Measurements from ENCODE around the gene JAKMIP1. TPM values are rescaled to one million over a fixed set of nuclear protein-coding genes. Genes with fewer than 3 reads are reported as not detected.

The JAKMIP1 gene
- polyA plus RNA-seq, 3 donors, result 0.08 TPM; not detected in 2

GRCh38 chr4:6017800-6018199 lies 182.5 kb downstream of the JAKMIP1 start:
- Mint-ChIP-seq H3K36me3 (no peaks in the 10 kb centered on the region), H3K27me3 (ENCODE audit: low read depth in 3 of 3) (peaks cover 2 to 4% (median 4%) of the 10 kb centered on the region in 3 donors), H3K27ac (no peak overlapping the region), H3K4me1 (no peaks in the 10 kb centered on the region), H3K9me3 (no peaks in the 10 kb centered on the region), H3K4me3 (no peak overlapping the region)
- no peaks in the 10 kb centered on the region for H3K9me3 ChIP-seq (replicated peaks in 1 of 2; ENCODE audit: control insufficient read depth in 1 of 2, insufficient read depth in 1 of 2, low read length in 2 of 2)
- H3K36me3 ChIP-seq (replicated peaks in 1 of 2; ENCODE audit: control insufficient read depth in 1 of 2, insufficient read depth in 2 of 2, low read length in 2 of 2), result no peaks in the 10 kb centered on the region
- H3K79me2 ChIP-seq (ENCODE audit: insufficient read depth, low read length), result no peaks in the 10 kb centered on the region
- no peak overlapping the region for H3K4me3 ChIP-seq (replicated peaks in 1 of 3; ENCODE audit: low read depth in 2 of 3, low read length in 3 of 3)
- no peak overlapping the region for H3K4me2 ChIP-seq (replicated peaks; ENCODE audit: extremely low read depth, low read length, poor library complexity, severe bottlenecking)
- TF ChIP-seq, protein P1, sequence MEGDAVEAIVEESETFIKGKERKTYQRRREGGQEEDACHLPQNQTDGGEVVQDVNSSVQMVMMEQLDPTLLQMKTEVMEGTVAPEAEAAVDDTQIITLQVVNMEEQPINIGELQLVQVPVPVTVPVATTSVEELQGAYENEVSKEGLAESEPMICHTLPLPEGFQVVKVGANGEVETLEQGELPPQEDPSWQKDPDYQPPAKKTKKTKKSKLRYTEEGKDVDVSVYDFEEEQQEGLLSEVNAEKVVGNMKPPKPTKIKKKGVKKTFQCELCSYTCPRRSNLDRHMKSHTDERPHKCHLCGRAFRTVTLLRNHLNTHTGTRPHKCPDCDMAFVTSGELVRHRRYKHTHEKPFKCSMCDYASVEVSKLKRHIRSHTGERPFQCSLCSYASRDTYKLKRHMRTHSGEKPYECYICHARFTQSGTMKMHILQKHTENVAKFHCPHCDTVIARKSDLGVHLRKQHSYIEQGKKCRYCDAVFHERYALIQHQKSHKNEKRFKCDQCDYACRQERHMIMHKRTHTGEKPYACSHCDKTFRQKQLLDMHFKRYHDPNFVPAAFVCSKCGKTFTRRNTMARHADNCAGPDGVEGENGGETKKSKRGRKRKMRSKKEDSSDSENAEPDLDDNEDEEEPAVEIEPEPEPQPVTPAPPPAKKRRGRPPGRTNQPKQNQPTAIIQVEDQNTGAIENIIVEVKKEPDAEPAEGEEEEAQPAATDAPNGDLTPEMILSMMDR (IDR thresholded peaks at IDR 0.05), result no peak
- H3K27ac ChIP-seq (ENCODE audit: low read depth in 1 of 2, low read length in 2 of 2), result no peak overlapping the region
- H4K20me1 ChIP-seq (ENCODE audit: insufficient read depth, low read length), result no peaks in the 10 kb centered on the region
- no peaks in the 10 kb centered on the region for H3K4me1 ChIP-seq (ENCODE audit: control insufficient read depth in 1 of 2, insufficient read depth in 2 of 2, low read length in 2 of 2)
- DNase-seq, result no peak
- intact Hi-C loops (cut with micrococcal nuclease), result no loop called here
- no peaks in the 10 kb centered on the region for H3K27me3 ChIP-seq (ENCODE audit: control insufficient read depth in 2 of 2, insufficient read depth in 2 of 2, low read length in 2 of 2)
- WGBS (ENCODE audit: insufficient coverage), result 90% methylated on average over 11 of the region's 11 CpGs
- H2AFZ ChIP-seq (ENCODE audit: insufficient read depth, low read depth, low read length, poor library complexity, severe bottlenecking), result no peak overlapping the region
- no peak overlapping the region for H3K9ac ChIP-seq (ENCODE audit: insufficient read depth, low read length, poor library complexity, severe bottlenecking)

- Mint-ChIP-seq H3K9me3 (no peaks in the 10 kb centered on the region), H3K27ac (no peak overlapping the region), H3K4me1 (no peaks in the 10 kb centered on the region), H3K36me3 (no peaks in the 10 kb centered on the region), H3K4me3 (no peak overlapping the region), H3K27me3 (ENCODE audit: low read depth in 3 of 3) (peaks cover 2 to 4% (median 3%) of the 10 kb centered on the region in 3 donors)
- Histone ChIP-seq H4K20me1 (ENCODE audit: insufficient read depth, low read length) (no peaks in the 10 kb centered on the region), H2AFZ (ENCODE audit: insufficient read depth, low read depth, low read length, poor library complexity, severe bottlenecking) (no peak overlapping the region), H3K4me2 (replicated peaks; ENCODE audit: extremely low read depth, low read length, poor library complexity, severe bottlenecking) (no peak overlapping the region), H3K4me3 (replicated peaks in 1 of 3; ENCODE audit: low read depth in 2 of 3, low read length in 3 of 3) (no peak overlapping the region), H3K79me2 (ENCODE audit: insufficient read depth, low read length) (no peaks in the 10 kb centered on the region), H3K27ac (ENCODE audit: low read depth in 1 of 2, low read length in 2 of 2) (no peak overlapping the region), H3K36me3 (replicated peaks in 1 of 2; ENCODE audit: control insufficient read depth in 1 of 2, insufficient read depth in 2 of 2, low read length in 2 of 2) (no peaks in the 10 kb centered on the region), H3K4me1 (ENCODE audit: control insufficient read depth in 1 of 2, insufficient read depth in 2 of 2, low read length in 2 of 2) (no peaks in the 10 kb centered on the region), H3K9me3 (replicated peaks in 1 of 2; ENCODE audit: control insufficient read depth in 1 of 2, insufficient read depth in 1 of 2, low read length in 2 of 2) (no peaks in the 10 kb centered on the region), H3K27me3 (ENCODE audit: control insufficient read depth in 2 of 2, insufficient read depth in 2 of 2, low read length in 2 of 2) (no peaks in the 10 kb centered on the region), H3K9ac (ENCODE audit: insufficient read depth, low read length, poor library complexity, severe bottlenecking) (no peak overlapping the region)
- WGBS (ENCODE audit: insufficient coverage), result 79% methylated on average over 9 of the region's 10 CpGs
- DNase-seq, result no peak
- intact Hi-C loops (cut with micrococcal nuclease), result no loop called here
- TF ChIP-seq, protein P1 (IDR thresholded peaks at IDR 0.05), result no peak
Measured at GRCh38 chr4:6017030-6017429, 183.3 kb downstream of the JAKMIP1 start.

Data from CD14-positive monocyte (primary cell).